Trophoblast cell (in vitro differentiated cells and primary cell): Measurements from ENCODE around the gene CDKAL1.
A peak's percentile ranks its signal among the peaks of the same experiment; 100 is the strongest.

ENCODE experiments used
- DNase-seq, 2 donors: peaks; one replicate each; pipeline ENCODE4 v3.0.0-alpha.2; 2016
- H2AFZ ChIP-seq: 2 replicates; pipeline ENCODE4 v1.6.1; 2013; ENCODE audit warnings: low read length, moderate library complexity, mild to moderate bottlenecking; ENCODE audit not compliant: insufficient read depth, poor library complexity
- H2AK5ac ChIP-seq: 2 replicates; pipeline ENCODE4 v1.6.1; 2013; ENCODE audit warnings: mild to moderate bottlenecking, low read length
- H2BK120ac ChIP-seq: 2 replicates; pipeline ENCODE4 v1.6.1; 2013; ENCODE audit warnings: low read length, mild to moderate bottlenecking, moderate library complexity; ENCODE audit not compliant: insufficient read depth, poor library complexity
- H2BK12ac ChIP-seq: 2 replicates; pipeline ENCODE4 v1.6.1; 2013; ENCODE audit warnings: mild to moderate bottlenecking, low read length, moderate library complexity
- H2BK5ac ChIP-seq: 2 replicates; pipeline ENCODE4 v1.6.1; 2013; ENCODE audit warnings: low read length, low read depth, moderate library complexity, mild to moderate bottlenecking; ENCODE audit not compliant: poor library complexity
- H3K14ac ChIP-seq: 2 replicates; pipeline ENCODE4 v1.6.1; 2013; ENCODE audit warnings: mild to moderate bottlenecking, low read length
- H3K18ac ChIP-seq: 2 replicates; pipeline ENCODE4 v1.6.1; 2013; ENCODE audit warnings: mild to moderate bottlenecking, low read length
- H3K23ac ChIP-seq: 2 replicates; pipeline ENCODE4 v1.6.1; 2013; ENCODE audit warnings: low read length
- H3K27ac ChIP-seq: 2 replicates; pipeline ENCODE4 v1.5.1; 2013; ENCODE audit warnings: low read depth, mild to moderate bottlenecking, inconsistent platforms, low read length, moderate library complexity
- H3K27me3 ChIP-seq: 2 replicates; pipeline ENCODE4 v1.6.1; 2013; ENCODE audit warnings: inconsistent platforms, mild to moderate bottlenecking, low read length, moderate library complexity; ENCODE audit not compliant: insufficient read depth
- H3K36me3 ChIP-seq, 2 experiments: 1 replicate in 1 of 2; 2 replicates in 1 of 2; pipeline ENCODE4 v1.6.1; 2013; ENCODE audit warnings: low read length in 2 of 2, mild to moderate bottlenecking in 2 of 2, moderate library complexity in 1 of 2; ENCODE audit not compliant: insufficient read depth in 2 of 2, control insufficient read depth in 1 of 2
- H3K4ac ChIP-seq: 2 replicates; pipeline ENCODE4 v1.6.1; 2013; ENCODE audit warnings: low read depth, mild to moderate bottlenecking, low read length, moderate library complexity
- H3K4me1 ChIP-seq, 2 experiments: 1 replicate in 1 of 2; 2 replicates in 1 of 2; pipeline ENCODE4 v1.6.1; 2013; ENCODE audit warnings: low read length in 2 of 2, mild to moderate bottlenecking in 2 of 2, moderate library complexity in 1 of 2; ENCODE audit not compliant: insufficient read depth in 2 of 2, control insufficient read depth in 1 of 2
- H3K4me2 ChIP-seq: 2 replicates; pipeline ENCODE4 v1.6.1; 2013; ENCODE audit warnings: inconsistent platforms, mild to moderate bottlenecking, low read length, moderate library complexity
- H3K4me3 ChIP-seq: 2 replicates; pipeline ENCODE4 v1.5.1; 2013; ENCODE audit warnings: mild to moderate bottlenecking, low read depth, low read length, inconsistent platforms
- H3K79me1 ChIP-seq: one replicate; pipeline ENCODE4 v1.6.1; 2013; ENCODE audit warnings: low read length
- H3K79me2 ChIP-seq: 2 replicates; pipeline ENCODE4 v1.6.1; 2013; ENCODE audit warnings: low read length, mild to moderate bottlenecking; ENCODE audit not compliant: control insufficient read depth, insufficient read depth, poor library complexity
- H3K9ac ChIP-seq: 2 replicates; pipeline ENCODE4 v1.6.1; 2013; ENCODE audit warnings: mild to moderate bottlenecking, low read length
- H3K9me3 ChIP-seq: 2 replicates; pipeline ENCODE4 v1.6.1; 2013; ENCODE audit warnings: low read depth, mild to moderate bottlenecking, control low read depth, inconsistent platforms, low read length; ENCODE audit not compliant: insufficient read depth
- H4K12ac ChIP-seq: 2 replicates; pipeline ENCODE4 v1.6.1; 2013; ENCODE audit warnings: low read depth, mild to moderate bottlenecking, low read length, moderate library complexity
- H4K8ac ChIP-seq: 2 replicates; pipeline ENCODE4 v1.6.1; 2013; ENCODE audit warnings: low read depth, mild to moderate bottlenecking, low read length, moderate library complexity
- H4K91ac ChIP-seq: one replicate; pipeline ENCODE4 v1.6.1; 2013; ENCODE audit warnings: low read depth, mild to moderate bottlenecking, low read length, moderate library complexity
- WGBS: extraction: QIAGEN DNeasy Blood & Tissue Kit; methylation state at CpG from one replicate; pipeline ENCODE4 v1.1.7; 2013; ENCODE audit warnings: missing lambda C conversion rate; ENCODE audit not compliant: insufficient read length, insufficient coverage; ENCODE audit errors: extremely low coverage; 5-methylcytosine and 5-hydroxymethylcytosine counted together

CDKAL1 gene

DNA sequence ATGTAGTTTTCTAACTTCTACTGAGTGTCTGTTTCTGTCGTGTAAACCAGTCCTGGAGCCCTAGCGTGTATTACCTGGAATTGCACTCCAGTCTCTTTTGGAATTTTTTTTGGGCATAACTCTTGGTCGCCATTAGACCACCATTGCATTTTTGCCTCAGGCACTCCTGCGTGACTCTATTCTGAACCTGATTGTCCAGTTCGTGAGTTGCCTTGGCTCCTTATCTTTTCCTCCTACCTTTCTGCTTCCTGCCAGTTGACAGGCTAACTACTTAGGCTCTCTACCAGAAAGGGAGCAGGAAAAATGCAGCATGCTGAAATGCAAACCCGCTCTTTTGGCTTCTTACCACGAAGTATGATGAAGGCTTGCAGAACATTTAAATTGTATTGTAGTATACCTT is 568.4 kb downstream of the CDKAL1 start:
- no CpG with 5 or more reads among the region's 7 CpGs for WGBS
- peaks cover 3% of the 10 kb centered on the region for H3K79me1 ChIP-seq
- peaks cover 3% of the 10 kb centered on the region for H3K79me2 ChIP-seq
- H3K4me1 ChIP-seq: peaks cover 4 to 20% of the 10 kb centered on the region in 2 experiments
- H4K91ac ChIP-seq: peak overlapping the region; percentile 79
- H3K9me3 ChIP-seq: no peaks in the 10 kb centered on the region
- no peaks in the 10 kb centered on the region for H3K36me3 ChIP-seq
- no peak overlapping the region for H2AK5ac ChIP-seq
- DNase-seq: peak; percentile 93 to 99
- H3K4me3 ChIP-seq: no peak overlapping the region
- no peaks in the 10 kb centered on the region for H3K27me3 ChIP-seq
- H3K23ac ChIP-seq: no peak overlapping the region
- no peak overlapping the region for H3K4ac ChIP-seq
- no peak overlapping the region for H3K4me2 ChIP-seq
- no peak overlapping the region for H3K9ac ChIP-seq
- peak overlapping the region; percentile 84 for H2BK120ac ChIP-seq
- H3K18ac ChIP-seq: no peak overlapping the region
- peak overlapping the region; percentile 78 for H3K27ac ChIP-seq
- H4K8ac ChIP-seq: no peak overlapping the region
- no peak overlapping the region for H4K12ac ChIP-seq
- peak overlapping the region; percentile 67 for H2BK12ac ChIP-seq
- H2AFZ ChIP-seq: no peak overlapping the region
- H2BK5ac ChIP-seq: no peak overlapping the region
- peak overlapping the region; percentile 81 for H3K14ac ChIP-seq

DNA sequence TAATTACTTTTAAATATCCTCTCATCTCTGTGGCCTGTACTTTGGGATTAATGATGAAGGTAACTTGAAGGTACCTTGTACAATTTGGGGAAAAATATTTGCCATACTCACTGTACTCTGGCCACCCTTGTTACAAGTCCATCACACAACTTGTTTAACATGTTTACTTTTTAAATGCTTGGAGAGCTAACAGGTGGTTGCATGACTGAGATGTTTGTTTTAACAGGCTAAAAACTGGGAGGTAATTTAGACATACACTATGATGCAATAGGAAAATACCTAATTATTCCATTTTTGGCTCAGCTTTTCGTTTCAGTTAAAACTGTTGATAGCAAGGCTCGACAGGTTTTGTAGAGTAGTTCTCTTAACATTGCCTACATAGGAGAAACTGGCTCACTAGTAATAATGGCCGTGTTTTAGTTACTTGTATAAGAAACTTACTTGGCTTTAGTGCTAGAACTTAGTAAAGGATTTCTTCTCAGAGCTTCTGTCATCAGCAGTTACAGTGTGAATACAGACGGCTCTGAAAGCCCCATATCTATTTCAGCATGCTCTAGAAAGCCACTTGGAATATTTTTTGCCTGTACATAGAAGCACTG is 569.5 kb downstream of the CDKAL1 start:
- Histone ChIP-seq H2BK12ac (no peak overlapping the region), H3K79me2 (peaks cover 3% of the 10 kb centered on the region), H3K4me2 (no peak overlapping the region), H3K18ac (no peak overlapping the region), H4K91ac (no peak overlapping the region), H3K9ac (no peak overlapping the region), H2AK5ac (no peak overlapping the region), H3K4ac (no peak overlapping the region), H3K9me3 (no peaks in the 10 kb centered on the region), H3K79me1 (peaks cover 3% of the 10 kb centered on the region), H4K12ac (no peak overlapping the region), H3K4me1 (peaks cover 4 to 16% of the 10 kb centered on the region in 2 experiments), H3K14ac (no peak overlapping the region), H4K8ac (no peak overlapping the region), H2BK120ac (no peak overlapping the region), H3K27ac (peak overlapping the region; percentile 68), H3K4me3 (no peak overlapping the region), H2AFZ (no peak overlapping the region), H2BK5ac (no peak overlapping the region), H3K36me3 (no peaks in the 10 kb centered on the region), H3K27me3 (no peaks in the 10 kb centered on the region), H3K23ac (no peak overlapping the region)
- DNase-seq: peak in 1 of 2 donors; percentile 69
- WGBS: no CpG with 5 or more reads among the region's 4 CpGs

DNA sequence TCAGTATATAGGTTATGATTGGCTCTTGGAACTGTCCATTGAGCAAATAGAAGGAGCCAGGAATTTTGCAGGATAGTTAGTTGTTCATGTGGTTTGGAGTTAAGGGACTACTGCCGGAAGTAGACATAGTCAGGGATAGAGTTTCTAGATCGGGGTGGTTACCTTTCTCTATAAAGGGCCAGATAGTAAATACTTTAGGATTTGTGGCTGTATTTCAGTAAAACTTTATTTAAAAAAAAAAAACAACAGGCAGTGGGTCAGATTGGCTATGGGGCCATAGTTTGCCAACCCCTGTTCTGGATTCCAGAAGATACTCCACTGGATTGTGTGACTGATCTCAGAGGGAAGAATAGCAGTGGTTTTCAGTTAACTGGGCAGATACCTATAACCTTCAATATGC is 570.0 kb downstream of the CDKAL1 start:
- Histone ChIP-seq H3K4me3 (no peak overlapping the region), H2BK120ac (no peak overlapping the region), H3K79me1 (peaks cover 3% of the 10 kb centered on the region), H2BK5ac (no peak overlapping the region), H3K36me3 (no peaks in the 10 kb centered on the region), H2BK12ac (no peak overlapping the region), H3K9me3 (no peaks in the 10 kb centered on the region), H3K9ac (no peak overlapping the region), H4K91ac (no peak overlapping the region), H2AFZ (no peak overlapping the region), H3K4me1 (peaks cover 4 to 13% of the 10 kb centered on the region in 2 experiments), H3K27ac (no peak overlapping the region), H3K23ac (no peak overlapping the region), H3K4me2 (no peak overlapping the region), H4K8ac (no peak overlapping the region), H2AK5ac (no peak overlapping the region), H4K12ac (no peak overlapping the region), H3K18ac (no peak overlapping the region), H3K4ac (no peak overlapping the region), H3K27me3 (no peaks in the 10 kb centered on the region), H3K79me2 (peaks cover 3% of the 10 kb centered on the region), H3K14ac (no peak overlapping the region)
- DNase-seq: no peak
- no CpG with 5 or more reads among the region's 2 CpGs for WGBS

DNA sequence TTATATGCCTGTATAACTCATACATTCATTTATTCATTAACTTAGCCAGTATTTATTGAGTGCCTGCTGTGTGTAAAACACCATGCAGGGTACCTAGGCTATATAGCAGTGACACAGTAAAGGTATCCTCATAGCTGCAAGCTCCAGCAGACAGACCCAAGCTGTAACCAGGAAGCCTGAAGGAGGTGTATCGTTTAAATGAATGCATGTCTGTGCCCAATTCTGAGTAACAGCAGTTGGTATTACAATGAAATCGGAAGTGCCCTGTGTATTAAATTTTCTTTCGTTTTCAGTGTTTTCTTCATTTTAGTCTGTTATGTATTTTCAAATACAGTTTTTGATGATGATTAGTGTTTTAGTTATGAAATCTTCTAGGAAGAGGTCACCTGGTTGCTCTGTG is 573.5 kb downstream of the CDKAL1 start:
- H2AK5ac ChIP-seq: no peak overlapping the region
- no peaks in the 10 kb centered on the region for H3K9me3 ChIP-seq
- H3K79me2 ChIP-seq: no peaks in the 10 kb centered on the region
- no peak overlapping the region for H4K8ac ChIP-seq
- WGBS: no CpG with 5 or more reads among the region's 3 CpGs
- no peak overlapping the region for H4K12ac ChIP-seq
- H3K36me3 ChIP-seq: no peaks in the 10 kb centered on the region
- H3K4ac ChIP-seq: no peak overlapping the region
- no peak overlapping the region for H3K18ac ChIP-seq
- no peak overlapping the region for H3K27ac ChIP-seq
- H3K79me1 ChIP-seq: peaks cover 5% of the 10 kb centered on the region
- H4K91ac ChIP-seq: no peak overlapping the region
- no peak overlapping the region for H2BK5ac ChIP-seq
- H3K23ac ChIP-seq: no peak overlapping the region
- DNase-seq: no peak
- H3K4me3 ChIP-seq: no peak overlapping the region
- no peak overlapping the region for H3K9ac ChIP-seq
- H3K27me3 ChIP-seq: no peaks in the 10 kb centered on the region
- H3K4me1 ChIP-seq: peaks cover 0 to 6% of the 10 kb centered on the region in 2 experiments
- H3K4me2 ChIP-seq: no peak overlapping the region
- H2BK12ac ChIP-seq: no peak overlapping the region
- no peak overlapping the region for H3K14ac ChIP-seq
- no peak overlapping the region for H2AFZ ChIP-seq
- H2BK120ac ChIP-seq: no peak overlapping the region
